VCaP (cell line): Measurements from ENCODE around the gene MRPL43.
"Not testable (repeated sequence)": the region's sequence is repeated elsewhere in the genome, so short reads cannot be mapped to it uniquely, and the experiment has no call there.

Source experiments
- H3K27ac ChIP-seq: fragments of 450-650 bp; 2 replicates; pipeline ENCODE4 v1.5.1; 2017
- TF ChIP-seq, protein P1 (sequence below): fragments of 450-650 bp; conservative IDR thresholded peaks from 2 replicates; pipeline ENCODE4 v1.5.1; 2017; ENCODE audit warnings: mild to moderate bottlenecking, moderate library complexity

The MRPL43 gene

DNA sequence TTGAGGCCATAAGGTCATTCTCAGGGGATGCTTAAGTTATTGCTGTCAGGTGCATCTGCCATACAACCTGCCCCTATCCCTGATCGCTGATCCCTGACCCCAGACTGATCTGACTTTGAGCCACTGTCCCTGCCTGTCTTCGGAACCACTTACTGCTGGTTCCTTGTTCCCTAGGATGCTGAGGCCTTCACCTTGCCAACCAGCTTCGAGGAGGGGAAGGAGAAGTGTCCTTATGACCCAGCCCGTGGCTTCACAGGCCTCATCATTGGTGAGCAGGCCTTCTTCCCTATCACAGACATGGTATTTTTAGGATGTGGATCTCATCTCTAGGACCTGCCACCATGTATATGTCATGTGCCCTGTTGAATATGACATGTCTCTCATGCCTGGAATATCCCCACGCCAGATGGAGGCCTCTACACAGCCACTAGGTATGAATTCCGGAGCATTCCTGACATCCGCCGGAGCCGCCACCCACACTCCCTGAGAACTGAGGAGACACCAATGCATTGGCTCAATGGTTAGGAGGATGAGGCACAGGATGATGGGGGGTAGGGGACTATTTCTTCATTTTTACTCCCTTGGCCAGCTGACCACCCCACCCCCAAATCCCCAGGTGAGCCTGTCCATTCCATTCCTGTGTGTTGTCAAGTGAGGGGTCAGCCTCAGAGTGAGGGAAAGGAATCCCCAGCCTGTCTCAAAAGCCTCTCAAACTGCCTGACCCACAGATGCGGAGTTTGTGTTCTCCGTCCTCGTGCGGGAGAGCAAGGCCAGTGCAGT, 9.0 kb downstream of the MRPL43 start:
- TF ChIP-seq, protein P1, sequence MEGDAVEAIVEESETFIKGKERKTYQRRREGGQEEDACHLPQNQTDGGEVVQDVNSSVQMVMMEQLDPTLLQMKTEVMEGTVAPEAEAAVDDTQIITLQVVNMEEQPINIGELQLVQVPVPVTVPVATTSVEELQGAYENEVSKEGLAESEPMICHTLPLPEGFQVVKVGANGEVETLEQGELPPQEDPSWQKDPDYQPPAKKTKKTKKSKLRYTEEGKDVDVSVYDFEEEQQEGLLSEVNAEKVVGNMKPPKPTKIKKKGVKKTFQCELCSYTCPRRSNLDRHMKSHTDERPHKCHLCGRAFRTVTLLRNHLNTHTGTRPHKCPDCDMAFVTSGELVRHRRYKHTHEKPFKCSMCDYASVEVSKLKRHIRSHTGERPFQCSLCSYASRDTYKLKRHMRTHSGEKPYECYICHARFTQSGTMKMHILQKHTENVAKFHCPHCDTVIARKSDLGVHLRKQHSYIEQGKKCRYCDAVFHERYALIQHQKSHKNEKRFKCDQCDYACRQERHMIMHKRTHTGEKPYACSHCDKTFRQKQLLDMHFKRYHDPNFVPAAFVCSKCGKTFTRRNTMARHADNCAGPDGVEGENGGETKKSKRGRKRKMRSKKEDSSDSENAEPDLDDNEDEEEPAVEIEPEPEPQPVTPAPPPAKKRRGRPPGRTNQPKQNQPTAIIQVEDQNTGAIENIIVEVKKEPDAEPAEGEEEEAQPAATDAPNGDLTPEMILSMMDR, result no peak

DNA sequence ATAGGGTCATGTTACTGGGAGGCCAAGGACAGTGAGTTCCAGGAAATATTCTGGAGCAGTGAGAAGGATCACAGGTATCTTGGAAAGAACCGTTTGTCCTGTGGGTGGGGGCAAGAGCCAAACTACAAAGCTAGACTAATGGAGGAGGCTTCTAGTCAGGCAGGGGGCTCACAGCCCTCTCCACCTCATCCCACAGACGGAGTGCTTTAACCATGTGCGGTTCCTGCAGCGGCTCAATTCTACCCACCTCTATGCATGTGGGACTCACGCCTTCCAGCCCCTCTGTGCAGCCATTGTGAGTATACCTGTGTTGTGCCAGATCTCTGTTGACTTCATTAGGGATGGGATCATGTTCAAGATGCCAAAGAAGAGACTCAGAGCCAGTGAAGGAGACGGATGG, 9.9 kb downstream of the MRPL43 start:
- TF ChIP-seq, protein P1, result no peak
- no peak overlapping the region for H3K27ac ChIP-seq

More for the DNA sequence above, 9.0 kb downstream of the MRPL43 start:
- H3K27ac ChIP-seq, result no peak overlapping the region

DNA sequence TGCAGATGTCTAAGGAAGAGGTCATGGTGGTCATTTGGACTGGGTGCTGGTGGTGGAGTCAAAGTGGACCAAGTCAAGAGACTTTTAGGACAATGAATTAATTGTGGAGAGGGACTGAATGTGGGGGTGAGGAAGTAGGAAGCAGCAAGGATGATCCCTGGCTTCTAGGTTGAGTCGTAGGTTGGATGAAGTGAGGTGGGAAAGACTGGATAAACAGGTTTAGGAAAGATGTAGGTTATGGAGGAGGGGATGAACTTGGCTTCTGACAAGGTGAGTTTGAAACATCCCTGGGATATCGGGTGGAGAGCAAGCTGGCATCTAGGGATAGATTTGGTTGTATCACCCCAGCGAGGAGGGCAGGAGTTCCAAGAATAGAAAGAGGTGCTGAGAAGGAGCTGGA, 10.4 kb downstream of the MRPL43 start:
- TF ChIP-seq, protein P1, result no peak
- no peak overlapping the region for H3K27ac ChIP-seq

DNA sequence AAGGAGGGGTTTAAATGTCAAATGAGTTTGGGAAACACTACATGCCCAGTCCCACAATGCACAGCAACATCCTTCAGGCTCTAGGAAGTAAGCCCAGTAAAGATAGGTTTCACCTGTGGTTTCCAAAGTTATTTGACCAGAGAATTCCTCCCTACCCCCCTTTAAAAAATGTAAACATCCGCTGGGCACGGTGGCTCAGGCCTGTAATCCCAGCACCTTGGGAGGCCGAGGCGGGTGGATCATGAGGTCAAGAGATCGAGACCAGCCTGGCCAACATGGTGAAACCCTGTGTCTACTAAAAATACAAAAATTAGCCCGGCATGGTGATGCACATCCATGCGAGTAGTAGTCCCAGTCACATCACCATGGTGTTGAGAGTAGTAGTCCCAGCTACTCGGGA, 11.9 kb downstream of the MRPL43 start:
- H3K27ac ChIP-seq, result not testable (repeated sequence)

DNA sequence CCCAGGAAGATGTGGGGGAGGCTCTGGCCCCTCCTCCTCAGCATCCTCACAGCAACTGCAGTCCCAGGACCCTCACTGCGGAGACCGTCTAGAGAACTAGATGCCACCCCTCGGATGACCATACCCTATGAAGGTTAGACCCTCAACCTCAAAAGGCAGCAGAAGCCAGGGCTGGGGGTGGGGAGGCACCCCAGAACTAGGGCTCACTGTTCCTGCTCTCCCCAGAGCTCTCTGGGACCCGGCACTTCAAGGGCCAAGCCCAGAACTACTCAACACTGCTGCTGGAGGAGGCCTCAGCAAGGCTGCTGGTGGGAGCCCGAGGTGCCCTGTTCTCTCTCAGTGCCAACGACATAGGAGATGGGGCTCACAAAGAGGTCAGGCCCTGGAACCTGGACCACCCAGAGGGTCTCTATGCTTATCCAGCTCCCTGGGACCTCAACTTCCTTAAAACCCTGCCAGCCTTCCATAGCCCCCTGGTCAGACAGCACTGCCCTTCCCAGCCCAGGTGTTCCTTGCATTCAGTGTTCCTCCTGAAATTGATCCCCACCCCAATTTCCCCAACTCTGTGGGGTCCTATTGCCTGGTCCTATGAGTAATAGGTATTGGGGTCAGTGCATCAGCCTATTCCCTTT, 14.3 kb downstream of the MRPL43 start:
- TF ChIP-seq, protein P1, result no peak
- H3K27ac ChIP-seq, result no peak overlapping the region

DNA sequence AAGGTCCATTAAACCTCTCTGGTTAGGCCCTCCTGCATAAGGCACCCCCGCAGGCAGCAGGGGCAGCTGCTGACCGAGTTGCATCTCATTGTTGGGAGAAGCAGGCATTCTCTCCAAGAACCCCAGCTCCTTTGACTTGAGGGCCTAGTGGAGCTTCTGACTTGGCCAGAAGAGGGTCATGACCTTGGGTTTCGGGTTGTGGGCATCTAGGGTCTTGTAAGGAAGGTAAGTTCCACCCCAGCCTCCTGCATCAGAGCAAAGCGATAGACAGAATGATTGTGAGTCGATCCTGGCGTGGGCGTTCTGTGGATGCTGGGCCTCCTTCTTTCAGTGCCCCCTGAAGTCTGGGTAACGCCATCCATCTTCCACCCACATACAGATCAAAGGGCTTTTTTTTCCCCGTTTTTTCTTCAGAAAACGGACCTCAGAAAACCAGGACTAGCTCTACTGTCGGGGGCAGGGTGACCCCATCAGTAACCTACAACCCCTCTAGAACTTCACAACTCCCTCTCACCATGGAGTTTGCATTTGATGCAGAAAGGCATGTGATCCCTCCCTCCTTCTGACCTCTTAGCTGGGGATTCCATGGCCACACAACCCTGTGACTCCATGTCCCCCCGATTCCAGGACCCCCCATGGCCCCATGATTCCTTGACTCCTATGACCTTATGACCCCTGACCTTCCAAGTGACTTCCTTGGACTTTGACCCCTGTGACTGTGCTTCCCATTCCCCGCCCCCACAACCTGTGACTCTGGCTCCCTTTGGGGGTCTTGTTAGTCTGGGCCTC, 15.0 kb downstream of the MRPL43 start:
- no peak overlapping the region for H3K27ac ChIP-seq
- TF ChIP-seq, protein P1, result no peak

DNA sequence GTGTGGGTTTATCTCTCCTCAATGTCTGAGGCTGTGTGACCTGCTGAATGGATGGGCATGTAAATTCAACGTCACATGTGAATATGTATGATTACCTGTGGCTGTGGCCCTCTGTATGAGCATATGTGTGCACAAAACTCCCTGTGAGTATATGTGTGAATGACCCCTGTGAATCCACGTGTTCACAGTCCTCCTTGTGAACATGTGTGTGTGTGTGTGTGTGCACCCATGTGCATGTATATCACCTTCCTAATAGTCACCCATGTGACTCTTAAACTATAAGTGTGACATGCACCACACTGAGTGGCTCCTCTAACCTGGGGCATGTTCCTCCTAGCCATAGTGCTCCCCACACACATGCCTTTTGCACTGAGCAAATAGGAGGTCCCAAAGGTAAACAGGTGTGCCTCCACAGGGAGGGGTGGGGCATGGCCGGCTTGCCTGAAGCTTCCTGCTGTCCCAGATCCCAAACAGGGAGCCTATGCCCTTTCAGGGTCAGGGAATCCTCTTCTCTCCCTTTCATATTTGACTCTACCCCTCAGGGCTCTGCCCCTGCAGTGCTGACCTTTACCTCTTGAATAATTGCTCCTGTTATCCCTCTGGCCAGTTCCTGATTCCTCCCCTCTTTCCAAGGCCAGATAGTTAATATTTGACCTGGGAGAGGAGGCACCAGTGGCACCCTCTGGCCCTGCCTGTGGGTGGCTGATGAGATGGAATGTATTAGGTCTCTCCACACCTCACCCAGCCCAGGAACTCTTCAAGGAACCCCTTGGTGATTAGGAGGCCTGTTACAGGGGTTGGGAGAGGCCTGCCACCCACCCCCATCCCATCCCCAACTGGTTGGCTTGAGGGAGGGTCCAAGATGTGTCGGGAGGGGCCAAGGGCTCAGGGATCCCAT, 16.1 kb downstream of the MRPL43 start:
- H3K27ac ChIP-seq, result no peak overlapping the region
- TF ChIP-seq, protein P1, result no peak
